H9 (cell line): ENCODE results near the gene PTGDR2. TPM values are rescaled to one million over a fixed set of nuclear protein-coding genes. Genes with fewer than 3 reads are reported as not detected.

Experiments
- DNase-seq: peaks from one replicate; pipeline ENCODE4 v3.0.0-alpha.2; 2017
- H2AFZ ChIP-seq: one replicate; pipeline ENCODE4 v1.6.1; 2013; ENCODE audit warnings: mild to moderate bottlenecking, low read length, control low read depth, moderate library complexity
- H2AK5ac ChIP-seq: 2 replicates; pipeline ENCODE4 v1.6.1; 2013; ENCODE audit warnings: low read length, control low read depth, mixed read lengths; ENCODE audit not compliant: insufficient read length
- H2BK120ac ChIP-seq: one replicate; pipeline ENCODE4 v1.6.1; 2013; ENCODE audit warnings: low read depth, mild to moderate bottlenecking, low read length, control low read depth, inconsistent platforms; ENCODE audit not compliant: poor library complexity, severe bottlenecking
- H2BK12ac ChIP-seq: 2 replicates; pipeline ENCODE4 v1.6.1; 2013; ENCODE audit warnings: low read length, control low read depth, mixed read lengths, low read depth; ENCODE audit not compliant: insufficient read length
- H2BK15ac ChIP-seq: 2 replicates; pipeline ENCODE4 v1.6.1; 2013; ENCODE audit warnings: low read depth, low read length, control low read depth
- H2BK20ac ChIP-seq: one replicate; pipeline ENCODE4 v1.6.1; 2013; ENCODE audit warnings: low read depth, mild to moderate bottlenecking, low read length, control low read depth, inconsistent platforms; ENCODE audit not compliant: poor library complexity, severe bottlenecking
- H2BK5ac ChIP-seq: 2 replicates; pipeline ENCODE4 v1.6.1; 2013; ENCODE audit warnings: low read length, control low read depth, mixed read lengths; ENCODE audit not compliant: insufficient read length
- H3K14ac ChIP-seq: 2 replicates; pipeline ENCODE4 v1.6.1; 2013; ENCODE audit warnings: low read length, control low read depth; ENCODE audit not compliant: insufficient read depth
- H3K18ac ChIP-seq: 2 replicates; pipeline ENCODE4 v1.6.1; 2013; ENCODE audit warnings: low read depth, mild to moderate bottlenecking, mixed read lengths, low read length, control low read depth; ENCODE audit not compliant: insufficient read length
- H3K23ac ChIP-seq: 2 replicates; pipeline ENCODE4 v1.6.1; 2013; ENCODE audit warnings: low read length, control low read depth, mixed read lengths, low read depth; ENCODE audit not compliant: insufficient read length
- H3K23me2 ChIP-seq: 2 replicates; pipeline ENCODE4 v1.6.1; 2013; ENCODE audit warnings: low read depth, mild to moderate bottlenecking, mixed read lengths, low read length, control low read depth; ENCODE audit not compliant: insufficient read length, poor library complexity, severe bottlenecking
- H3K27ac ChIP-seq: 2 replicates; pipeline ENCODE4 v1.5.1; 2013; ENCODE audit warnings: low read length, control low read depth, mixed read lengths, low read depth; ENCODE audit not compliant: insufficient read length
- H3K27me3 ChIP-seq: 2 replicates; pipeline ENCODE4 v1.6.1; 2013; ENCODE audit warnings: low read length, control low read depth, inconsistent platforms; ENCODE audit not compliant: insufficient read depth
- H3K4ac ChIP-seq: 2 replicates; pipeline ENCODE4 v1.6.1; 2013; ENCODE audit warnings: low read depth, mild to moderate bottlenecking, control low read depth, inconsistent platforms, low read length, moderate library complexity
- H3K4me1 ChIP-seq: 2 replicates; pipeline ENCODE4 v1.6.1; 2013; ENCODE audit warnings: low read length, control low read depth, inconsistent platforms; ENCODE audit not compliant: insufficient read depth
- H3K4me2 ChIP-seq: 2 replicates; pipeline ENCODE4 v1.6.1; 2013; ENCODE audit warnings: low read length, control low read depth, mixed read lengths; ENCODE audit not compliant: insufficient read length, insufficient read depth
- H3K56ac ChIP-seq: 2 replicates; pipeline ENCODE4 v1.6.1; 2013; ENCODE audit warnings: low read depth, mild to moderate bottlenecking, mixed read lengths, low read length, control low read depth; ENCODE audit not compliant: insufficient read length
- H3K79me1 ChIP-seq: 2 replicates; pipeline ENCODE4 v1.6.1; 2013; ENCODE audit warnings: low read depth, mild to moderate bottlenecking, moderate library complexity, low read length, control low read depth, inconsistent platforms; ENCODE audit not compliant: insufficient read depth, poor library complexity, severe bottlenecking
- H3K79me2 ChIP-seq: 2 replicates; pipeline ENCODE4 v1.6.1; 2013; ENCODE audit warnings: low read length, control low read depth, inconsistent platforms; ENCODE audit not compliant: insufficient read depth
- H3K9ac ChIP-seq: 2 replicates; pipeline ENCODE4 v1.6.1; 2013; ENCODE audit warnings: low read length, control low read depth, mixed read lengths; ENCODE audit not compliant: insufficient read length; ENCODE audit errors: extremely low read depth
- H3K9me3 ChIP-seq: one replicate; pipeline ENCODE4 v1.6.1; 2013; ENCODE audit warnings: low read depth, low read length, inconsistent platforms; ENCODE audit not compliant: control insufficient read depth
- H3T11ph ChIP-seq: one replicate; pipeline ENCODE4 v1.6.1; 2013; ENCODE audit warnings: mild to moderate bottlenecking, low read length, control low read depth, inconsistent platforms
- H4K20me1 ChIP-seq: one replicate; pipeline ENCODE4 v1.6.1; 2013; ENCODE audit not compliant: control insufficient read depth, insufficient read length, insufficient read depth
- H4K5ac ChIP-seq: 2 replicates; pipeline ENCODE4 v1.6.1; 2013; ENCODE audit warnings: low read depth, mild to moderate bottlenecking, mixed read lengths, low read length, control low read depth; ENCODE audit not compliant: insufficient read length
- H4K8ac ChIP-seq: replicated peaks from 2 replicates; pipeline ENCODE4 v1.6.1; 2013; ENCODE audit warnings: low read length, control low read depth, mixed read lengths, low read depth; ENCODE audit not compliant: insufficient read length
- H4K91ac ChIP-seq: 2 replicates; pipeline ENCODE4 v1.6.1; 2013; ENCODE audit warnings: low read depth, mild to moderate bottlenecking, moderate library complexity, mixed read lengths, low read length, control low read depth; ENCODE audit not compliant: insufficient read length
- H3K27ac Mint-ChIP-seq, 3 experiments: 2 replicates in 2 of 3; 3 replicates in 1 of 3; pipeline ENCODE4 v1.8.0; 2020 to 2021; ENCODE audit warnings: mixed read lengths in 3 of 3, mild to moderate bottlenecking in 1 of 3, moderate library complexity in 1 of 3
- H3K27me3 Mint-ChIP-seq: 2 replicates; pipeline ENCODE4 v1.8.0; 2021; ENCODE audit warnings: low read depth, mild to moderate bottlenecking, moderate library complexity, mixed read lengths
- H3K36me3 Mint-ChIP-seq, 3 experiments: 2 replicates in 2 of 3; 3 replicates in 1 of 3; pipeline ENCODE4 v1.8.0; 2020 to 2021; ENCODE audit warnings: low read depth in 3 of 3, mixed read lengths in 3 of 3; ENCODE audit not compliant: insufficient read depth in 1 of 3
- H3K4me1 Mint-ChIP-seq, 2 experiments: 2 replicates each; pipeline ENCODE4 v1.8.0; 2020; ENCODE audit warnings: mixed read lengths in 2 of 2
- H3K4me3 Mint-ChIP-seq, 2 experiments: 2 replicates in 1 of 2; 3 replicates in 1 of 2; pipeline ENCODE4 v1.8.0; 2020 to 2021; ENCODE audit warnings: mild to moderate bottlenecking in 2 of 2, mixed read lengths in 2 of 2, moderate library complexity in 1 of 2
- H3K9me3 Mint-ChIP-seq, 2 experiments: 2 replicates in 1 of 2; 3 replicates in 1 of 2; pipeline ENCODE4 v1.8.0; 2020; ENCODE audit warnings: mild to moderate bottlenecking in 2 of 2, mixed read lengths in 2 of 2, moderate library complexity in 1 of 2
- CTCF ChIP-seq: fragments of 200-600 bp; sonication (generic); conservative IDR thresholded peaks from 3 replicates; pipeline ENCODE4 v1.8.0; 2021; ENCODE audit warnings: antibody characterized with exemption, mild to moderate bottlenecking
- WGBS: extraction: QIAGEN DNeasy Blood & Tissue Kit; methylation state at CpG from one replicate; pipeline ENCODE4 v1.1.7; 2013; ENCODE audit warnings: missing lambda C conversion rate, low lambda C conversion rate, mixed read lengths; ENCODE audit not compliant: insufficient read length; ENCODE audit errors: extremely low coverage; 5-methylcytosine and 5-hydroxymethylcytosine counted together
- total RNA-seq: library from RNA; stranded (reverse); gene quantifications from 2 replicates; pipeline ENCODE4 v1.2.1, GENCODE V29; 2021

Gene PTGDR2
- total RNA-seq, 1 experiment from 2014 or later, result not detected

GRCh38 chr11:60874421-60875365, 18.9 kb upstream of the PTGDR2 start:
- H3K9ac ChIP-seq, result no peak overlapping the region
- no peaks in the 10 kb centered on the region for H3K9me3 ChIP-seq
- no peak overlapping the region for H2AFZ ChIP-seq
- no peak overlapping the region for H3K23ac ChIP-seq
- no peak overlapping the region for H3K56ac ChIP-seq
- Mint-ChIP-seq H3K36me3 (peaks cover 0 to 1% (median 0%) of the 10 kb centered on the region in 3 experiments; a peak in 1 of 7 replicates), H3K4me3 (no peak overlapping the region), H3K27ac (peak overlapping the region in 1 of 3 experiments; percentile 61; a peak in 1 of 7 replicates), H3K9me3 (no peaks in the 10 kb centered on the region), H3K27me3 (no peaks in the 10 kb centered on the region; the same call in 1 of the 2 replicates), H3K4me1 (peaks cover 8 to 9% of the 10 kb centered on the region in 2 experiments)
- no peak overlapping the region for H2BK120ac ChIP-seq
- no peak overlapping the region for H2AK5ac ChIP-seq
- no peak overlapping the region for H3K4ac ChIP-seq
- H3K4me1 ChIP-seq, result peaks cover 2% of the 10 kb centered on the region; the same call in 1 of the 2 replicates
- no peak for TF ChIP-seq CTCF
- no peak overlapping the region for H3K4me2 ChIP-seq
- H3K23me2 ChIP-seq, result no peaks in the 10 kb centered on the region
- WGBS, result no CpG with 5 or more reads among the region's 13 CpGs
- no peaks in the 10 kb centered on the region for H4K20me1 ChIP-seq
- H3K18ac ChIP-seq, result no peak overlapping the region
- no peaks in the 10 kb centered on the region for H3K79me2 ChIP-seq
- no peak overlapping the region for H2BK20ac ChIP-seq
- no peak overlapping the region for H4K5ac ChIP-seq
- H4K8ac ChIP-seq, result no peak overlapping the region
- H3K14ac ChIP-seq, result no peak overlapping the region
- H2BK12ac ChIP-seq, result no peak overlapping the region
- no peaks in the 10 kb centered on the region for H3K79me1 ChIP-seq
- H3K27ac ChIP-seq, result no peak overlapping the region
- H2BK5ac ChIP-seq, result no peak overlapping the region
- no peak overlapping the region for H3T11ph ChIP-seq
- DNase-seq, result no peak
- no peaks in the 10 kb centered on the region for H3K27me3 ChIP-seq
- H4K91ac ChIP-seq, result no peak overlapping the region
- no peak overlapping the region for H2BK15ac ChIP-seq
